NCI-H2107 treated with DMSO at 0.1 percent for 48 hours (cell line): ENCODE measurements around the gene STK24.

Source experiments
- DNase-seq: peaks from one replicate; lab custom pipeline; 2025; ENCODE audit not compliant: unreplicated experiment; lab: John Stamatoyannopoulos, UW

The STK24 gene

DNA sequence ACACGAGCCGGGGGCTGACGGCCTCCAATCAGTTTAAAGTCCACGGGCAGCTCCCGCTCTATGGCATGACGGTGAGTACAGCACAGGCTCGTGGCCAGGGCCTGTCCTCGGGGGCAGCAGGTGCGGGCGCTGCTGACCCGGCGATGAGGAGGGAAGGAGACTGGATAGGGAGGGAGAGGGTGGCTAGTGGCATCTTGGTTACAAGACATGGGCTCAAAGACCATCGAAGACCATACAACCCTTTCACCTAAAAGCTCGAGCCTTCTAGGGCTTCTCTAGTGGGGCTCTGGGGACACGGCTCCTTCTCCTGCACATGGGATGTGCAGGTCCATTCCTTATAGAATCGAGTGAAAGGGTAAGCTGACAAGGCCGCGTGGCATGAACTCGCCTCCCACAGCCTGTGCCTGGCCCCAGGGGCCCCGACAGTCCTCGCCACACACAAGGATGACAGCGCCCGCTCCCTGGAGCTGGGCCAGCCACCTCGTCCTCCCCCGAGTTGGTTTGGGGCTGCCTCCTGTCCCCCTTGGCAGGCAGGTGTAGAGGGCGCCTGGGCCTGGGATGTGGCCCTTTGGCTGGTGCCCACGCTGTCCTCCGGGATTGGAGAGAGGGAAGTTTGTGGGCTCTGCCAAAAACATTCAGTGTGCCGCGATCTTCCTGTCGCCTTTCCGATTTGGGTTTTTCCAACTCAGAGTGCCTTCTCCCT is 137.6 kb downstream of the STK24 start:
- no peak for DNase-seq

DNA sequence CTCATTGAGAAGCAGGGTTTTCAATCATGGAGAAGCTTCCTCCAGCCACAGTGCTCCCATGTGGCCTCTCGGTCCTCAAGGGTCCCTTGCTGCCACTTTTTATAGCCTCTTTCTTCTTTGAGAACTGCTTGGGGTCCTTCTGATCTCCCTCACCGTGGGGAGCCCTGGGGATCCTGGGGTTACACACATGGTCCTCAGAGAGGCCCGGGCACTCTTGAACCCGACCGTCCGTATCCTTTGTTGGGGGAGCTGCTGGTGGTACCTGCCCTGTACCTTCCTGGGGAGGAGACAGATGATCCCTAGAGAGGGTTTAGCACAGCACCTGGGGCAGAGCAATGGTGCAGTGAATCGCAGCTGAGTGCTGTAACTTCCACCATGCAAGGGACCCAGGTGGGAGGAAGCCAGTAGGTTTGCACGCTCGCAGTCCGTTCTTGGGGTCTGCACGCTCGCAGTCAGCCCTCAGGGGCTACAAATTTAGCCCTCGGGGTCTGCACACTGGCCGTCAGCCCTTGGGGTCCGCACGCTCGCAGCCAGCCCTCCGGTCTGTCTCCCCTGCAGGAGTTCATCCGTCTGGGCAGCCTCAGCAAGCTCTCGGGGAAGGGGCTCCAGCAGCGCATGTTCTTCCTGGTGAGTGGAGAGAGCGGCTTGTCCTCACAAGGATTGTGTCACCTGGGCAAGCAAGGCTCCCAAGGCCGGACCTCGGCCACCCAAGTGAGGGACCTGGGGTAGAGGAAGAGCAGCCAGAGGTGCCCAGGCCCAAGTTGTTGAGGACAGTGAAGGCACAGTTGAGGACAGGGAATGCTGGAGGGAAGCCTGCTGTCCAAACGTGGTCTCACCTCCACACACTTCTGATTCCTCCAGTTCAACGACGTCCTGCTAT is 138.4 kb downstream of the STK24 start:
- DNase-seq = no peak

DNA sequence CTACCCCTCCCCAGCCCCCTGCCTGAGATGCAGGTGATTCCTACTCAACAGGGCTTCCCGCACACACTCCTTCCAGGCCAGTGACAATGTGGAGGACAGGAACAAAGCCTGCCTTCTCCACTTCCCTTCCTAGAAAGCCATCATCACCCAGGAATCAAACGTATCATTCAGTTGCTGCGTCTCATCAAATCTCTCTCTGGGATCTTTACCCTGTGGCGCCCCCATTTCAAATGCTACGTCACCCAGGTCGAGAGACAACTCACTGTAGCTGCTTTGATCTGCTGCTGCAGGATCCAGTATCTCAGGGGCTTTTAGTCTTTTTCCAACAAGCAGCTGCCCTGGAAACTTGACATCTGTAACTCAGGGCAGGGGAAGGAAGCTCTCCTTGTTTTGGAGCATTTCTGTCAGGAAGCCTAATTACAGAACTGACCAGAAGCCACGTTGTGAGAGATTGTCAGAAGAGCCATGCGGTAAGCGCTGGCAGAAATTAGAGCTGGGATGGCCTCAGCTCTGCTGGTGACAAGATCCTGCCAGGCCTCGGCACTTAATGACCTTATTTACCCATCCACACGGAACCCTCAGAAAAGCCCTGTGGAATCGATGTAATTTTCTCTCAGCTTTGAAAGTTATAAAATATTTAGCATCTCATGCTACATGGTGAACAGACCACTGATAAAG is 140.5 kb downstream of the STK24 start:
- no peak for DNase-seq

DNA sequence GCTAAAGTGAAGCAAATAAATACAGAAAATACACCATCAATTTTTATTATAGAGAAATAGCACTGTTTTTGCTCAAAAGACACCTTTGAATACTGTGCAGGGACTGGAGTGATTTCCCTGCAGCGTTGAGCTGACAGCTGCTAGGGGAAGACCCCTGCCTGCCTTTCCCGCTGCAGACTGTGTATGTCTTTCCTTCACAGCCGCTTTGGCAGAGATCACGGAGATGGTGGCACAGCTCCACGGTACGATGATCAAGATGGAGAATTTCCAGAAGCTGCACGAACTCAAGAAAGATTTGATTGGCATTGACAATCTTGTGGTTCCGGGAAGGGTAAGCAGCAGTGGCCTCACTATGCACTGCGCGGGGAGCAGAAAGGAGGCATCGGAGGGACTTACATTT is 141.5 kb downstream of the STK24 start:
- DNase-seq = no peak

DNA sequence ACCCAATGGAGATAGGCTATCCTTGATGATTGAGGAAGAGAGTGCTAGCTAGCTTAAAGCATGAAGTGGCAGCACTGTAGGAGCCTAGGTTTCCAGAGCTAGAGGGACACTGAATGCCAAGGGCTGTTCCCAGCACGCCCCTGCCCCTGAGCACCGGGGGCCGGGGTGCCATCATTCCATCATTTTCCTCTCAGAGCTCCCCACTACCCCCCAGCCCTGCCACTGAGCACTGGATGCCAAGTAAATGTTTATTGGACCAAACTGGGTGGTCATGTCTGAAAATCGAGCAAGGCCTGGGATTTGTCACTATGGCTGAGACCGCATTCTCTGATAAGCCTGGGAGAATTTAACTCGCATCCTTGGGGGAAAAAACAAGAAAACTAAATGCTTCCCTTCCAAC is 142.8 kb downstream of the STK24 start:
- no peak for DNase-seq

DNA sequence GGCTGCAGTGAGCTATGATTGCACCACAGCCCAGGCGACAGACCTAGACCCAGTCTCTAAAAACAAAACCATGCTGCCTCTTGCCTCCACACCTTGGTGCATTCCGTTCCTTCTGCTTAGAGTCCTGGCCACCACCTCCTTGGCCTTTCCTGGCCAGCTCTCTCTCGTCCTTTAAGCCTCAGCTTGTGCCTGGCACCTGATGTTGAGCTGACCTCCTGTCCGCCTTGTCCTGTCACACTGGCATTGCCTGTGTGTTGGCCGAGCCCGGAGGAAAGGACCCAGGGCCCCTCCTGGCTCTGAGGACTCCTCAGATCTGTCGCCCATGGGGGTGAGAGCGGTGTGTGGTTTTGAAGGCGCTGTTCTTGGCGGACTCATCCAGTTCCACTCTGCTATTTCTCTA is 143.3 kb downstream of the STK24 start:
- DNase-seq = no peak

DNA sequence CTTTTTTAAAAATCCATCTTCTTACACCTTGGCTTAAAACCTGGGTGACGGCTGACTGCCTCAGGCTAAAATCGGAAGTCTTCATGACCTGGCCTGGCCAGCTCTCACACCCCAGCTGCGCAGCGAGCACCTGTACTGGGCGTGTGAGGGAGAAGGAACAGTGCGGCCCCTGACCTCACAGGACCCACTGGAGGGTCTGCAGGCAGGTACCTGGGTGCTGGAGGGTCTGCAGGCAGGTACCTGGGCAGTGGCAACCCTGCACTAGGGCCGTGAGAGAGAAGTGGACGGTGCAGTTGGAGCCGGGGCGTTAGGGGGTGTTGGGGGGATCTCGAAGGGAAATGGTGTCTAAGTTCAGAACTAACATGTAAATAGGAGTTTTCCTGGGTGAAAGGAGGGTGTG is 144.3 kb downstream of the STK24 start:
- DNase-seq = no peak

DNA sequence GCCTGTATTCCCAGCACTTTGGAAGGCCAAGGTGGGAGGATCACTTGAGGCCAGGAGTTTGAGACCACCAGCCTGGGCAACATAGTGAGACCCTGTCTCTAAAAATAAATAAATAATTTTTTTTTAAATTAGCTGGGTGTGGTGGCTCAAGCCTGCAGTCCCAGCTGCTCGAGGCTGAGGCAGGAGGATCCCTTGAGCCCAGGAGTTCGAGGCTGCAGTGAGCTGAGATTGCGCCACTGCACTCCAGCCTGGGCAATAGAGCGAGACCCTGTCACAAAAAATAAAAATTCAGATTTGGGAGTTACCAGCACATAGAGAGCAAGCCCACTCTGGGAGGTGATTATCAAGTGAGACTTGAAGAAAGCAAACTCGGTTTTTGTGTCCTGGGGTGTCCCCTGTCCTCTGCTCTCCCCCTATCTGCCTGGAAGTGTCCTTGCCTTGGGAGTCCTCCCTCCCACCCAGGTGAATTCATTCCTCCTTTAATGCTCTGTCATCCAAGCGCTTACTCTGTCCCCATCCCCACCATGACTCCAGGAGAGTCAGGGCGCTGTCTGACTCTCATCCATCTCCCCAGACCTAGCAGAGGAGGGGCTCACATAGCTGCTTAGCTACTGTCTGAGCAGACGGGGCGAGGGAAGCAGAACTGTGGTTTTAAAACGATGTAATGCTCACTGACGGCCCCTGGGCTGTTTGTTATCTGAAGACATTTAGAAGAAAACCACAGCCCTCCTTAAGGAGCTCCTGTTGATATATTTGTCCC is 146.8 kb downstream of the STK24 start:
- no peak for DNase-seq

DNA sequence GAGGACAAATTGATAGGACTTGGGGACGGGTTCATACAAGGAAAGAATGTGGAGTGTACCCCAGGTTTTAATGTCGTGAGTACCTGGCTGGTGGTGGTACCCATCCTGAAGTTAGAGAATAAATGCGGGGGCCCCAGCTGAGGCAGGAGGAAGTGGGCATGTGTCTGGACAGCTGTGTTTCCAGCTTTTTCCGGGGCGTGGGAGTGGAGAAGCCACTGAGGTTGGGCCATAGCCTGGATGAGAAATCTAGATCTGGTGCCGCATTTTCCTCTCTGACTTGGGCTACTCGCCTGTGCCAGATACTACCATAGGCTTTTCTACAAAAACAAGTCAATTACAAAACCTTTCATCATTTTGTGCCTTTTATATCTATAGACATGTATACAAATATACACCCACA is 147.4 kb downstream of the STK24 start:
- DNase-seq = no peak

DNA sequence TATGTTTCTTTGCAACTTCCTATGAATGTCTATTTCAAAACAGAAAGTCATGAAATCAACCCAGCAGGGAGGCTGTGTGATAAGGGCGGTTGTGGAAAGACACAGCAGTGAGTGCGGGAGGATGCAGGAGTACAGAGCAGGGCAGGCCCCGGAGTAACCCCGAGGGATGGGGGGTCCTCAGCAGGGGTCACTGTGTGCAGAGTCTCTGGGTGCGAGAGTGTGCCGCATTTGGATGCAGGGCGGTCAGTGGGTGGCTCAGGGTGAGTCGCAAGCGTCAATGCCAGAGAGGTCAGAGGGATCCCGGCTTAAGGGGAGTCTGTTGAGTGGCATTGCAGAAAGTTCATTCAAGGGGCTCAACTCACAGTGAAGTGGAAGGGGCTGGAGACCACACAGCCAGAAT is 147.8 kb downstream of the STK24 start:
- DNase-seq = no peak

DNA sequence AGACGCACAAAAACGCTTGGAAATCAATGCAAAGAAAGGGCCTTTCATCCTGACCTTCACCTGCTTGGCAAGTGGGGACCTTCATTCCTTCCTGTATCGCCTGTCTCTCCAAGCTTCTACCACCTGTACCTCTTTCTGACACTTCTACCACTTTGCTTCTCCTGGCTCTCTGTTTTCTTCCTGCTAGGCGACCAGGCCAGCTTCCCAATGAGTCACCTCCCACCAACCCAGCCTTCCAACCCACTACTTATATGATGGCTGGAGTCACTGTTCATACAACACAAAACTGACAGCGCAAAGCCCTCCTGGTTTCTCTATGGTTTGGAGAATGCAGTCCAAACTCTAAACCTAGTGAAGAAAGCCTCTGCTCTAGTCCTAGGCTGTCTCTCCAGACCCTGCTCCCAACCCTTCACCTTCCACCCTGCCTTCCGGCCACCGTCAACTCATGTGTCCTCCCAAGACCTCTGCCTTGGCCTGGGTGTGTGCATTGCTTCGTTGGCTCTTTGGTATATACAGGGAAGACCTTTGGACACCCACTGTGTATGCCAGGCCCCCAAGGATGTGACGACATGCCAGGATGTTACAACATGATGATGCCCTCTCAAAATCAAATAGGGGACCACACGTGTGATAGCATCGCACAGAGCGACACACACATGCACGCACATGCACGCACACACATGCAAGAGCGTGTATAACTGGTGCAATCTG is 148.5 kb downstream of the STK24 start:
- DNase-seq = no peak

DNA sequence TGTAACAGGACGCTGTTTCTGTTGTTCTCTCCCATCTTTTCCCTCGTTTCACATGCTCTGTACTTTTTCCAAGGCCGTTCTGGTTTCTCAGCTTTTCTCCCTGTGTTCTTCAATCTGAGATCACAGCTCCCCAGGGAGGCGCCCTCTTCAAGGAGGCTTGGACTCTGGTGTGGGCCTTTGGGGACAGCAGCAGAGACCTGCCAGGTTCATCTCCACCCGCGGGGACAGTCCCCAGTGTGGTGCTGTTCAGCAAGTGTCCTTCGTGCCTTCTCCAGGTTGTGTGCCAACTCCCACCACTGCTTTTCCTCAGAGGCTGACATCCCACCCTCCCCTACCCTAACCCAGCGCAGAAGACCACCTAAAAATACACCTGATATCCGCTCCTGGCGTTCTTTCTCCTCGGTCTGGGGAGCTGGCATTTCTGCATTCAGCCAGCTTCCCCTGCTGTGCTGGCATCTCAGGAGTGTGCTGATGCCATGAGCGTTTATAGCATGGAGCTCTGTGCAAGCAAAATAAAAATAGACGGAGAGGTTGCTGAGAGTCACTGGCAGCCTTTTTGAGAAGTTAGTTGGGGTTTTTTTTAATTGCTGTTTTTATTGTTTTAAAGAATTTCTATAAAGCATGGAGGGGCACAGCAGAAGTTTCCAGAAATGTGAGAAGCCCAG is 149.4 kb downstream of the STK24 start:
- no peak for DNase-seq

DNA sequence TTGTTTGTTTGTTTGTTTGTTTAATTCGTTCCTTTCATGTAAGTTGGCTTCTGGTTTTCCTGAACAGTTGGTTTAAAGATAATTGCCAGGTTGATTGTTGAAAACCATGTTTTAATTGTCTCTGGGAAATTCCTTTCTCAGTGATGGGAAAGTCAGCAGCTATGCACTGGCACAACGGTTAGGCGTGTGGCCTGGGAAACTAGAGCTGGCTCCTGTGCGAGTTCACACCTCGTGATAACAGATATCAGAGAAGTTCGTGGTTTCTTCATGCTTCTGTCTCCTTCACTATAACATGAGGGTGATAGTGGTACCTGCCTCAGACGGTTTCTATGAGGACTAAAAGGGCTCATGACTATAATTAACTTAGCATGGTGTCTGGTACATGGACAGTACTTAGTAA is 153.5 kb downstream of the STK24 start:
- DNase-seq = no peak

DNA sequence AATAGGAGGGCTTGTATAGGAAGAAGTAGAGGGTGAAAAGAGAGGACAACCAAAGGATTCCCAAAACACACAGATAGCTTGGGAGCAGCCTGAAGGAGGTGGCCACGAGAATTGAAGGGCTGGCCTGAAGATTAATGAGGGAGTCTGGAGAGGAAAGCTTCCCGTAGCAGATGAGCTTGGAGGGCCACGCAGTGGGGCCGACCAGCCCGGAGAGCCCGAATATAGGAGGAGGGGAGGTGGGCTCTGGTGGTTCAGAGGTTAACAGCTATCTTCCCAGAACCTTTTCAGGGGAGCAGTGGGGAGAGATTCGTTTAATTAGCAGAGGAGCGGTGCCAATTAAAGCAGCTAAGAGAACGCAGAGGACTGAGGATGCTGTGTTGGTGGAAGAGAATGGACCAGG is 154.9 kb downstream of the STK24 start:
- DNase-seq = no peak

DNA sequence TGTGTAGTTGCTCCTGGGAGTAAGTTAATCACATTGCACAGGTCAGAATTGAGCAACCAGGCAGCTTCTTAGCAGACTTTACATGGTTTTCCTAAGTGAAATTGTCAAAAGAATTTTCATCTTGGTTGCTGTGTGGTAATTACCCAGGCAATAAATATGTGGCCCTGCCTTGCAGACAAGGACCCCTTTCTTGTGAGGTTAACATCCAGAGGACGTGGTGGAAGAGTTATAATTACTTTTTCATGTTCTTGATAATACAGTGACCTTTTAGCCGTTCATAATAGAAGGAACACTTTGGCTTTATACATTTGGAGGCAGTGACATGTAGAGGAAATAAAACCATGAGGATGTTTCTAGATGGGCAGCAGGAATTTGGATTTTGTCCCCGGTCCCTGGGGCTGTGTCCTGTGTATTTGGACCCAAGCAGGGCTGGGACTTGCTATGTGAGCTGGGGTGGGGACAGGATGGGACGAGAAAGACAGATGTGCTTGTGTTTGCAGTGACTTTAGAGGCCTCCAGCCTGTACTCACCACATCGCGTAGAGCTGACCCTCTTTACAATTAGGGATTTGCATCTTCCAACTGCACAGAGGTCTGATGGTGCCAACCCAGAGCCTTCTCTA is 156.2 kb downstream of the STK24 start:
- no peak for DNase-seq

DNA sequence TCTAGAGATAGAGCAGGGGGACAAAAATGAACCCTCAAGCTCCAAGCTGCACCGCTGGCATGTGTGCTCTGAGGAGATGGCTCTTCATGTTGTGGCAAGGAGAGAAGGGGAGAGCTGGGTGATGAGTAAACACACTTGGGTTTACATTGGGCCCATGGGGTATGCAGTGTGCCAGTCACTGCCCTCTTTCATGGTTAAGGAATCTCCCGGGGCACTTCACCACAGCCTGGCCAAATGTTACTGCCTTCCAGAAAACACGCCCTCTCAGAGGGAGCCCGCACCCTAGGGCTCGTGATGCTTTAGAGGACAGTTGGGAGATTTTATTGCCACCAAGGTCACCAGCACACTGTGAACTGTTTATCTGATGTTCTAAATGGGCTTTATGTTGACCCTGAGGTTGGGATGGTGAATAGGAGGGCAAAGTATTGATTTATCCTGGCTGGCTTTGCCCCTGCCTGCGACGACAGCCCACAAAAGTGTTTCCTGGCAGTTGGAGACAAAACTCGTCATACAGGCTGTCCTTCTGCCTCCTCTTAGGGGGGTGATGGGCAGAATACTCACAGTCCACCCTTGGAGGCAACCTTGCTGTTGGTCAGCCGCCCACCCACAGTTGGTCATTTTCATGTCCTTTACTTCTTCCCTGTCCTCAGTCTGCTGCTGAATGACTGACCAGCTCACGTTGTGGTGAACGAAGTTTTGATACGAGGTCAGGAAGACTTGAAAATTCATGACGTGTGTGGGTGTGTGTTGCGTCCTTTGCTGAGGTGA is 156.9 kb downstream of the STK24 start:
- no peak for DNase-seq

DNA sequence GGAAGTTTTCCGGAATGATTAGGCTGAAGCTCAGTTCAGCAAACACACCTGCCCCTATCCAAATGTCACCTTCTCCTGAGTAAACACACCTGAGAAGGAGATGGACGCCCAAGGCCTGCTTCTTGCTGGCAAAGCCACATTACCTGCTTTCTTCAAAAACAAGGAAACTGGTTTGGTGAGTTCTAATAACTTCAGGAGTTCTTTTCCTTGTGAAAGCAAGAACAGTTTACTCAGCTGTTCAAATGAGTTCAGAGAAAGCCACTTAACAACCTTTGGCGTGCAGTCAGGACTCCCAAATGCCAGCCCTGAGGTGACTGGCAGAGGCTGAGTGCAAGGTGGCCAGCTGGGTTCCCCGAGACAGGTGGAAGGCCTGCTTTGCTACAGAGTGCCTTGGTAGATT is 160.5 kb downstream of the STK24 start:
- DNase-seq = peak; percentile 64

DNA sequence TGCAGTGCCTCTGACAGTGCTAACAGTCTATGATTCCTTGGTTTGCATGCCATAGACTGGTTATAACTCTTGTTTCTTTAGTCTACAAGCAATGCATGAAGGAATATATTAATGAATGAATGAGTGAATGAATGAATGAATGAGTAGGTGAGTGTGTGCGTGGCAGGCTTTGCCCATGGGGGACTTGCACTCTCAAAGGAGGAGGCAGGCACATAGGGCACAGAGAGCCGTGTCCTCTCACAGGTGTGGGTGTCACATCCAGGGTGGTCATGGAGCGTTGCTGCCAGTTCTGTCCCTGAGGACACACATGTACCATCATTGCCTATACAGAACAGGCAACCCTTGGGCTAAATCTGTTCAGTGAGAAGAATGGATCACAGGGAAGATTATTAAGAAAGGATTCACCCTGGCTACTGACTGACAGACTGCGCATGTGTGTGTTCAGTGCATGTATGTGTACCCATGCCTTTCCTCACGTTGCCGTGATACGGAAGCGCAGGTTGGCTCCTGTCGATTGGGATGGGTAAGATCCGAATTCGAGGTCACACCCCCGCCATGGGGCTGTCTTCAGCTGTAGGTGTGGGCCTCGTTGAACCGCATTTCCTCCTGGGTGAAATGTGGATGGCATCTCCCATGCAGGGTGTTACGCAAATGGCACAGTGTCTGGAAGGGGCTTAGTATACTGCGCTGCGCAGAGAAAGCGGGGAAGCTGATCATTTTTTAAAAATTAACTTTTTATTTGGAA is 161.4 kb downstream of the STK24 start:
- DNase-seq = no peak
